H1 (cell line): ENCODE measurements around the gene SENP6. TPM values are rescaled to one million over a fixed set of nuclear protein-coding genes. Genes with fewer than 3 reads are reported as not detected.

Source experiments
- EZH2 ChIP-seq: fragments of 200-600 bp; sonication (generic); IDR thresholded peaks from 2 replicates; pipeline ENCODE4 v1.7.1; 2012; ENCODE audit warnings: low read depth, mild to moderate bottlenecking, moderate library complexity, low read length, inconsistent platforms; ENCODE audit not compliant: severe bottlenecking
- polyA plus RNA-seq, 7 experiments: library from polyadenylated mRNA; depleted of rRNA in 3 of 7; stranded (reverse) in 5 of 7; unstranded in 2 of 7; fragments of >200 nt in 5 of 7; fragments of 200-250 nt in 2 of 7; gene quantifications; 1 replicate in 5 of 7; 2 replicates in 1 of 7; 4 replicates in 1 of 7; pipeline versions ENCODE4 v1.2.1 to v1.2.3, GENCODE V29; 2011 to 2013; ENCODE audit warnings: missing spikeins in 2 of 7, mixed read lengths in 2 of 7
- total RNA-seq: library from RNA; stranded (reverse); fragmentation: NEBNext Ultra II Directional; extraction: Animal tissue kit (Norgen Biotek cat#: 25700); gene quantifications from 2 replicates; pipeline ENCODE4 v1.2.1, GENCODE V29; 2021
- TF ChIP-seq, protein P1 (sequence below): fragments of 300-600 bp; sonication (generic); IDR thresholded peaks from 2 replicates; pipeline ENCODE4 v1.7.1; 2012; ENCODE audit warnings: low read length, moderate library complexity, mild to moderate bottlenecking, inconsistent platforms; ENCODE audit not compliant: insufficient replicate concordance

The SENP6 gene
- total and polyA plus RNA-seq, 2 of the 8 experiments (the other 6 are each of a cell fraction or from before 2014, with no cell fraction given), result 13.8 to 103 TPM

GRCh38 chr6:75673884-75674283 lies 72.2 kb downstream of the SENP6 start (continued):
- TF ChIP-seq, protein P1, sequence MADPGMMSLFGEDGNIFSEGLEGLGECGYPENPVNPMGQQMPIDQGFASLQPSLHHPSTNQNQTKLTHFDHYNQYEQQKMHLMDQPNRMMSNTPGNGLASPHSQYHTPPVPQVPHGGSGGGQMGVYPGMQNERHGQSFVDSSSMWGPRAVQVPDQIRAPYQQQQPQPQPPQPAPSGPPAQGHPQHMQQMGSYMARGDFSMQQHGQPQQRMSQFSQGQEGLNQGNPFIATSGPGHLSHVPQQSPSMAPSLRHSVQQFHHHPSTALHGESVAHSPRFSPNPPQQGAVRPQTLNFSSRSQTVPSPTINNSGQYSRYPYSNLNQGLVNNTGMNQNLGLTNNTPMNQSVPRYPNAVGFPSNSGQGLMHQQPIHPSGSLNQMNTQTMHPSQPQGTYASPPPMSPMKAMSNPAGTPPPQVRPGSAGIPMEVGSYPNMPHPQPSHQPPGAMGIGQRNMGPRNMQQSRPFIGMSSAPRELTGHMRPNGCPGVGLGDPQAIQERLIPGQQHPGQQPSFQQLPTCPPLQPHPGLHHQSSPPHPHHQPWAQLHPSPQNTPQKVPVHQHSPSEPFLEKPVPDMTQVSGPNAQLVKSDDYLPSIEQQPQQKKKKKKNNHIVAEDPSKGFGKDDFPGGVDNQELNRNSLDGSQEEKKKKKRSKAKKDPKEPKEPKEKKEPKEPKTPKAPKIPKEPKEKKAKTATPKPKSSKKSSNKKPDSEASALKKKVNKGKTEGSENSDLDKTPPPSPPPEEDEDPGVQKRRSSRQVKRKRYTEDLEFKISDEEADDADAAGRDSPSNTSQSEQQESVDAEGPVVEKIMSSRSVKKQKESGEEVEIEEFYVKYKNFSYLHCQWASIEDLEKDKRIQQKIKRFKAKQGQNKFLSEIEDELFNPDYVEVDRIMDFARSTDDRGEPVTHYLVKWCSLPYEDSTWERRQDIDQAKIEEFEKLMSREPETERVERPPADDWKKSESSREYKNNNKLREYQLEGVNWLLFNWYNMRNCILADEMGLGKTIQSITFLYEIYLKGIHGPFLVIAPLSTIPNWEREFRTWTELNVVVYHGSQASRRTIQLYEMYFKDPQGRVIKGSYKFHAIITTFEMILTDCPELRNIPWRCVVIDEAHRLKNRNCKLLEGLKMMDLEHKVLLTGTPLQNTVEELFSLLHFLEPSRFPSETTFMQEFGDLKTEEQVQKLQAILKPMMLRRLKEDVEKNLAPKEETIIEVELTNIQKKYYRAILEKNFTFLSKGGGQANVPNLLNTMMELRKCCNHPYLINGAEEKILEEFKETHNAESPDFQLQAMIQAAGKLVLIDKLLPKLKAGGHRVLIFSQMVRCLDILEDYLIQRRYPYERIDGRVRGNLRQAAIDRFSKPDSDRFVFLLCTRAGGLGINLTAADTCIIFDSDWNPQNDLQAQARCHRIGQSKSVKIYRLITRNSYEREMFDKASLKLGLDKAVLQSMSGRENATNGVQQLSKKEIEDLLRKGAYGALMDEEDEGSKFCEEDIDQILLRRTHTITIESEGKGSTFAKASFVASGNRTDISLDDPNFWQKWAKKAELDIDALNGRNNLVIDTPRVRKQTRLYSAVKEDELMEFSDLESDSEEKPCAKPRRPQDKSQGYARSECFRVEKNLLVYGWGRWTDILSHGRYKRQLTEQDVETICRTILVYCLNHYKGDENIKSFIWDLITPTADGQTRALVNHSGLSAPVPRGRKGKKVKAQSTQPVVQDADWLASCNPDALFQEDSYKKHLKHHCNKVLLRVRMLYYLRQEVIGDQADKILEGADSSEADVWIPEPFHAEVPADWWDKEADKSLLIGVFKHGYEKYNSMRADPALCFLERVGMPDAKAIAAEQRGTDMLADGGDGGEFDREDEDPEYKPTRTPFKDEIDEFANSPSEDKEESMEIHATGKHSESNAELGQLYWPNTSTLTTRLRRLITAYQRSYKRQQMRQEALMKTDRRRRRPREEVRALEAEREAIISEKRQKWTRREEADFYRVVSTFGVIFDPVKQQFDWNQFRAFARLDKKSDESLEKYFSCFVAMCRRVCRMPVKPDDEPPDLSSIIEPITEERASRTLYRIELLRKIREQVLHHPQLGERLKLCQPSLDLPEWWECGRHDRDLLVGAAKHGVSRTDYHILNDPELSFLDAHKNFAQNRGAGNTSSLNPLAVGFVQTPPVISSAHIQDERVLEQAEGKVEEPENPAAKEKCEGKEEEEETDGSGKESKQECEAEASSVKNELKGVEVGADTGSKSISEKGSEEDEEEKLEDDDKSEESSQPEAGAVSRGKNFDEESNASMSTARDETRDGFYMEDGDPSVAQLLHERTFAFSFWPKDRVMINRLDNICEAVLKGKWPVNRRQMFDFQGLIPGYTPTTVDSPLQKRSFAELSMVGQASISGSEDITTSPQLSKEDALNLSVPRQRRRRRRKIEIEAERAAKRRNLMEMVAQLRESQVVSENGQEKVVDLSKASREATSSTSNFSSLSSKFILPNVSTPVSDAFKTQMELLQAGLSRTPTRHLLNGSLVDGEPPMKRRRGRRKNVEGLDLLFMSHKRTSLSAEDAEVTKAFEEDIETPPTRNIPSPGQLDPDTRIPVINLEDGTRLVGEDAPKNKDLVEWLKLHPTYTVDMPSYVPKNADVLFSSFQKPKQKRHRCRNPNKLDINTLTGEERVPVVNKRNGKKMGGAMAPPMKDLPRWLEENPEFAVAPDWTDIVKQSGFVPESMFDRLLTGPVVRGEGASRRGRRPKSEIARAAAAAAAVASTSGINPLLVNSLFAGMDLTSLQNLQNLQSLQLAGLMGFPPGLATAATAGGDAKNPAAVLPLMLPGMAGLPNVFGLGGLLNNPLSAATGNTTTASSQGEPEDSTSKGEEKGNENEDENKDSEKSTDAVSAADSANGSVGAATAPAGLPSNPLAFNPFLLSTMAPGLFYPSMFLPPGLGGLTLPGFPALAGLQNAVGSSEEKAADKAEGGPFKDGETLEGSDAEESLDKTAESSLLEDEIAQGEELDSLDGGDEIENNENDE, result no peak
- TF ChIP-seq EZH2, result no peak
- TF ChIP-seq, all 59 proteins: peak for 0
